Measurements from ENCODE around the gene GBX2. TPM values are rescaled to one million over a fixed set of nuclear protein-coding genes. Genes with fewer than 3 reads are reported as not detected.

GBX2 gene
- total RNA-seq, 4 donors from 2014 or later = not detected

DNA sequence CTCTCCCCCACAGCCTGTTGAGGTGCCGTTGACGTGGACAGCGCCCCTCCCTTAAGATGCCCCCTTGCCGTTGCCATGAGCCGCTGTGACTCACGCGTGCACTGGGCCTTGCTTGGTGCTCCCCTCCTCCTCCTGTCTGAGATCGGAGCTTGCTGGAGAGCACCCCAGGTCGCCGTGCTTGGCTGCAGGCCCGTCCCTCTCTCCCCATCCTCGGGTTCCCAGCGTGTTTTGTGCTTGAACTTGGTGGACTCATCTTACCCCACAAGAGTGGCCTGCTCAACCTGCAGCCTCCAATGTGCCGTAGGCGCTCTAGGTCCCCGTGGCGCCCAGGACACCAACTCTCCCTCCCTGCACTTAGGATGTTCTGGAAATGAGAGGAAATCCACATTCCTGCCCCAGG is 39.9 kb downstream of the GBX2 start:
- Histone ChIP-seq H3K27ac (no peak overlapping the region), H3K4me3 (no peak overlapping the region), H3K4me1 (no peaks in the 10 kb centered on the region), H3K27me3 (no peaks in the 10 kb centered on the region), H3K36me3 (no peaks in the 10 kb centered on the region), H3K9me3 (no peaks in the 10 kb centered on the region)
- DNase-seq = no peak
- intact Hi-C loops (cut with DNase I; ENCODE audit: low total_unique reads) = no loop called here
- TF ChIP-seq, protein P1, sequence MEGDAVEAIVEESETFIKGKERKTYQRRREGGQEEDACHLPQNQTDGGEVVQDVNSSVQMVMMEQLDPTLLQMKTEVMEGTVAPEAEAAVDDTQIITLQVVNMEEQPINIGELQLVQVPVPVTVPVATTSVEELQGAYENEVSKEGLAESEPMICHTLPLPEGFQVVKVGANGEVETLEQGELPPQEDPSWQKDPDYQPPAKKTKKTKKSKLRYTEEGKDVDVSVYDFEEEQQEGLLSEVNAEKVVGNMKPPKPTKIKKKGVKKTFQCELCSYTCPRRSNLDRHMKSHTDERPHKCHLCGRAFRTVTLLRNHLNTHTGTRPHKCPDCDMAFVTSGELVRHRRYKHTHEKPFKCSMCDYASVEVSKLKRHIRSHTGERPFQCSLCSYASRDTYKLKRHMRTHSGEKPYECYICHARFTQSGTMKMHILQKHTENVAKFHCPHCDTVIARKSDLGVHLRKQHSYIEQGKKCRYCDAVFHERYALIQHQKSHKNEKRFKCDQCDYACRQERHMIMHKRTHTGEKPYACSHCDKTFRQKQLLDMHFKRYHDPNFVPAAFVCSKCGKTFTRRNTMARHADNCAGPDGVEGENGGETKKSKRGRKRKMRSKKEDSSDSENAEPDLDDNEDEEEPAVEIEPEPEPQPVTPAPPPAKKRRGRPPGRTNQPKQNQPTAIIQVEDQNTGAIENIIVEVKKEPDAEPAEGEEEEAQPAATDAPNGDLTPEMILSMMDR (IDR thresholded peaks at IDR 0.05) = no peak
- no peak for TF ChIP-seq POLR2A (IDR thresholded peaks at IDR 0.05)

DNA sequence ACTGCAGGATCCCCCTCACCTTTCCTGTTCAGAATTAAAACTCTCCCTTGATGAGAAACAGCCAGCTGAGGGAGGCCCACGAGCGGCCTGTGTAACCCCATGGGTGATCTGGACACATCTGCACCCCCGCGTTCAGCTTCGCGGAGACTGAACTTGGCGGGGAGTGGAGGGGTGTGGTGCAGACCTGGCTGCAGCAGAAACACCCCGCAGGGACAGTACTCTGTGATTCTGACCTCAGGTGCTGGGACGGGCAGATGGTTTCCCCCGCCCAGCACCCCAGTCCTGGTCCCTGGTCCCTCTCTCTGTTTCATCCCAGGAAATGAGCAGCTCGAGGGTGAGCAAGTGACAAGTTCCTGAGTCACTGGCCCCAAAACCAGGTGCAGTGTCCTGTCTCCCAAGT is 41.2 kb downstream of the GBX2 start:
- intact Hi-C loops (cut with DNase I; ENCODE audit: low total_unique reads) = no loop called here
- Histone ChIP-seq H3K27ac (no peak overlapping the region), H3K4me1 (no peaks in the 10 kb centered on the region), H3K27me3 (no peaks in the 10 kb centered on the region), H3K4me3 (no peak overlapping the region), H3K36me3 (no peaks in the 10 kb centered on the region), H3K9me3 (no peaks in the 10 kb centered on the region)
- DNase-seq = no peak
- TF ChIP-seq POLR2A (IDR thresholded peaks at IDR 0.05) = no peak
- TF ChIP-seq, protein P1 (IDR thresholded peaks at IDR 0.05) = no peak

DNA sequence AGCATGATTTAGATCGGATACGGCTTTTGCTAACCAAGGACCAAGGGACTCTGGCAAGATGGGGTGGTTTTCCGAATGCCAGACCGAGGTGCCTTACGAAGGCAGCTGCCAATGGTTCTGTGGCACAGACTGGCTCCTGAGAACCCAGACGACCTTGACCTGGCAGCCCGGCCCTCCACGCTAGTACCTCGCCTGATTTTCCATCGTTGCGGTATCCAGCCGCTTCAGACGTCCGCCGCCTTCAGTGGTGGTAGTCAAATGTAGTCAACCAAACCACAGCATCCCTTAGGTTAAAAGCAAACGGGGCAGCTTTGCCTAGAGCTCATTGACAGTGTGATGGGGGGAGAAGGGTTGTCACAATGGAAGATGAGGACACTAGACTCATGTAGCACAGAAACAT is 42.6 kb downstream of the GBX2 start:
- H3K27ac ChIP-seq = no peak overlapping the region
- no peak for TF ChIP-seq POLR2A (IDR thresholded peaks at IDR 0.05)
- TF ChIP-seq, protein P1 (IDR thresholded peaks at IDR 0.05) = no peak
- no peaks in the 10 kb centered on the region for H3K9me3 ChIP-seq
- H3K36me3 ChIP-seq = no peaks in the 10 kb centered on the region
- H3K27me3 ChIP-seq = no peaks in the 10 kb centered on the region
- intact Hi-C loops (cut with DNase I; ENCODE audit: low total_unique reads) = no loop called here
- DNase-seq = no peak
- H3K4me3 ChIP-seq = no peak overlapping the region
- no peaks in the 10 kb centered on the region for H3K4me1 ChIP-seq

DNA sequence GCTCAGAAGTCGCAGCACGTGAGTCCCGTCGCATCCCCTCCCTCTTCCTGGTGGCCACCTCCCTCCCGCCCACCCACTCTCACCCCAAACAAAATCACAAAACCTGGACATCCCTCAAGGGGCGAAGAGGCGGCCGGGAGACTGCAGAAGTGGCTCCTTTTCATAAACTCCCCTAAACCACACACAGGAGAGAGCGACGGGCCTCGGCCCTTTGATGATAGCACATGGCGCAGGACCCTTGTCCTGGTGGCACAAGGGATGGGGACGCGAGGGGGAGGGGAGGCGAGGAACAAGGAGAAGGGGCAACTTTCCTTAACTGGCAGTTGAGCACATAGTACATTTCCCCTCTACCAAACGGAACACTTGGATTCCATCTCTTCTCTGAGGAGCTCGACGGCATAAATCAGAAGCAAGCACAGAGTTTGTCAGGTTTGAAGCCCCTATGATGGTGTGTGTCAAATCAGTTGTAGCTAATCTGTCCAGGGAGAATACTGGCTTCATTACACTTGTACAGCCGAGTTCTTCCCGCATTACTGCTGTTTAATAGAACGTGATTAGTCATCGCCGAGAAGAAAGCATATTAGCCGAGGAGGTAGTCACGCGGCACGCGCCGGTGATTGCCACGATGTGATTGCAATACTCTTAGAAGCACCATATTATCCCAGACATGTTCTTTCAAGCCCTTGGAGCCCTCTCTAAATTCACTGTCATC is 43.8 kb downstream of the GBX2 start:
- no peaks in the 10 kb centered on the region for H3K9me3 ChIP-seq
- H3K27ac ChIP-seq = no peak overlapping the region
- no peak overlapping the region for H3K4me3 ChIP-seq
- DNase-seq = no peak
- intact Hi-C loops (cut with DNase I; ENCODE audit: low total_unique reads) = no loop called here
- TF ChIP-seq POLR2A (IDR thresholded peaks at IDR 0.05) = no peak
- TF ChIP-seq, protein P1 (IDR thresholded peaks at IDR 0.05) = no peak
- H3K36me3 ChIP-seq = no peaks in the 10 kb centered on the region
- H3K27me3 ChIP-seq = no peaks in the 10 kb centered on the region
- H3K4me1 ChIP-seq = no peaks in the 10 kb centered on the region

DNA sequence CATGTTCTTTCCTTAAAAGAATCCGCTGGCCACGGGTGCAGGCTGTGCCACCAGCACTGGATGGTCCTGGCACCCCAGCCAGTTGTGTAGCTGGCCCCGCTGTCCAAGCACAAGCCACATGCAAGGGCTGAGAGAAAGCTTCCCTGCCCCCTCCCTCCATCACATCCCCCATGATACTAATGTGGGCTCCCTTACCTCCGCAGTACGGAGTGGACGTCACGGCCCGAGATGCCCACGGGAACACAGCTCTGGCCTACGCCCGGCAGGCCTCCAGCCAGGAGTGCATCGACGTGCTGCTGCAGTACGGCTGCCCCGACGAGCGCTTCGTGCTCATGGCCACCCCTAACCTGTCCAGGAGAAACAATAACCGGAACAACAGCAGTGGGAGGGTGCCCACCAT is 44.5 kb downstream of the GBX2 start:
- intact Hi-C loops (cut with DNase I; ENCODE audit: low total_unique reads) = no loop called here
- Histone ChIP-seq H3K36me3 (no peaks in the 10 kb centered on the region), H3K4me3 (no peak overlapping the region), H3K4me1 (no peaks in the 10 kb centered on the region), H3K27me3 (no peaks in the 10 kb centered on the region), H3K27ac (no peak overlapping the region), H3K9me3 (no peaks in the 10 kb centered on the region)
- no peak for TF ChIP-seq POLR2A (IDR thresholded peaks at IDR 0.05)
- TF ChIP-seq, protein P1 (IDR thresholded peaks at IDR 0.05) = no peak
- no peak for DNase-seq

Data from uterus (tissue), 4 donors.